ENCODE results near the gene MYO5C.

- TF ChIP-seq CTCF (conservative IDR thresholded peaks at IDR 0.05; ENCODE audit: low read length) (no peak), EZH2phosphoT487 (IDR thresholded peaks at IDR 0.05; ENCODE audit: borderline replicate concordance, low read depth, low read length) (no peak)
Observed at GRCh38 chr15:52180196-52180835, 115.3 kb downstream of the MYO5C start.

Measured in OCI-LY7 (cell line).